Upper lobe of right lung (tissue), 1 donor: ENCODE results near the gene APOLD1. TPM values are rescaled to one million over a fixed set of nuclear protein-coding genes. Genes with fewer than 3 reads are reported as not detected.

ENCODE experiments used
- ATAC-seq: fragments of 200-7000 bp; cut with Tn5 transposase; one replicate; pipeline ENCODE4 v1.9.1; 2020; ENCODE audit warnings: mild to moderate bottlenecking, moderate library complexity
- DNase-seq: peaks from one replicate; pipeline ENCODE4 v3.0.0-alpha.2; 2020
- H3K27ac ChIP-seq: fragments of 200-600 bp; one replicate; pipeline ENCODE4 v1.8.0; 2022
- H3K27me3 ChIP-seq: fragments of 200-600 bp; one replicate; pipeline ENCODE4 v1.8.0; 2022; ENCODE audit warnings: mild to moderate bottlenecking
- H3K36me3 ChIP-seq: fragments of 200-600 bp; one replicate; pipeline ENCODE4 v1.8.0; 2022
- H3K4me1 ChIP-seq: fragments of 200-600 bp; one replicate; pipeline ENCODE4 v1.8.0; 2022
- H3K4me3 ChIP-seq: fragments of 200-600 bp; one replicate; pipeline ENCODE4 v1.8.0; 2022; ENCODE audit warnings: mild to moderate bottlenecking
- H3K9me3 ChIP-seq: fragments of 200-600 bp; one replicate; pipeline ENCODE4 v1.8.0; 2022
- CTCF ChIP-seq: fragments of 200-600 bp; IDR thresholded peaks from one replicate; pipeline ENCODE4 v1.8.0; 2022; ENCODE audit warnings: antibody characterized with exemption
- intact Hi-C: fragments of 100-400 bp; cut with DNase I; formaldehyde crosslinking; loops from one replicate; pipeline ENCODE4 v1.11.0; 2022
- total RNA-seq: library from RNA; stranded (reverse); fragmentation: NEBNext Ultra II Directional; extraction: Animal tissue kit (Norgen Biotek cat#: 25700); gene quantifications from one replicate; pipeline ENCODE4 v1.2.1, GENCODE V29; 2021
- donor health status: DM: no; HTN: yes; CAD: no; lungs with severe emphysema.

APOLD1 gene
- total RNA-seq, 1 donor from 2014 or later: 14.4 TPM

- ATAC-seq: no peak
- TF ChIP-seq CTCF: no peak
- Histone ChIP-seq H3K27ac (peak overlapping the region; percentile 84), H3K27me3 (no peaks in the 10 kb centered on the region), H3K4me3 (peak overlapping the region; percentile 94), H3K9me3 (no peaks in the 10 kb centered on the region), H3K4me1 (peaks cover 40% of the 10 kb centered on the region), H3K36me3 (peaks cover 16% of the 10 kb centered on the region)
- intact Hi-C loops: no loop called here
- no peak for DNase-seq
Measured at GRCh38 chr12:12812618-12813119, 27.2 kb downstream of the APOLD1 start.

GRCh38 chr12:12813120-12814101 lies 28.0 kb downstream of the APOLD1 start, which contains the start of gene DDX47:
DDX47 (plus strand) TSS chr12:12813346; CDS start chr12:12813368, 22 bp downstream.
- ATAC-seq (peak; percentile 100), DNase-seq (peak; percentile 97)
- H3K36me3 ChIP-seq: peaks cover 16% of the 10 kb centered on the region
- H3K9me3 ChIP-seq: no peaks in the 10 kb centered on the region
- intact Hi-C loops: no loop called here
- H3K4me1 ChIP-seq: peaks cover 37% of the 10 kb centered on the region
- peak within 1 kb of the TSS; percentile 94 for H3K4me3 ChIP-seq
- H3K27me3 ChIP-seq: no peaks in the 10 kb centered on the region
- TF ChIP-seq CTCF: peak; percentile 97
- peak within 1 kb of the TSS; percentile 84 for H3K27ac ChIP-seq

DNA sequence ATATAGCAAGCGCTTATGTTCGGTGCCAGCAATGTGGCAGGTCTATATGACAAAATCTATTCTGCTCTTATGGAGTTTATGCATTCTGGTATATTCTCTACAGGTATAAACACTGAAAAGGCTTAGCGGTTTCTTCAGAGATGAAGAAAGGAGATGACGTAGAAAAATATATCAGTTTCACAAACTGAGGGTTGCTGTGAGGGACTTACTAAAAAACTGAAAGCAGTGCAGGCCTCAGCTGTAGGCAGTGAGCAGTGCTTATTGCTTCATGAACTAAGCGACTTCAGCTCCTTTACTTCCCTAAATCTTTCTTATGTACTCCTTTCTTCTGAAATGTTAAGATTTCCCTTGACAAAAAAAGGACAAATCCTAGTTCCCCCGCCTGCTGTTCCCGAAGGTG lies 32.2 kb downstream of the APOLD1 start:
- no peak overlapping the region for H3K27ac ChIP-seq
- no peak for TF ChIP-seq CTCF
- intact Hi-C loops: no loop called here
- DNase-seq (no peak), ATAC-seq (no peak)
- no peaks in the 10 kb centered on the region for H3K27me3 ChIP-seq
- peaks cover 38% of the 10 kb centered on the region for H3K36me3 ChIP-seq
- H3K9me3 ChIP-seq: no peaks in the 10 kb centered on the region
- no peak overlapping the region for H3K4me3 ChIP-seq
- H3K4me1 ChIP-seq: peaks cover 39% of the 10 kb centered on the region

DNA sequence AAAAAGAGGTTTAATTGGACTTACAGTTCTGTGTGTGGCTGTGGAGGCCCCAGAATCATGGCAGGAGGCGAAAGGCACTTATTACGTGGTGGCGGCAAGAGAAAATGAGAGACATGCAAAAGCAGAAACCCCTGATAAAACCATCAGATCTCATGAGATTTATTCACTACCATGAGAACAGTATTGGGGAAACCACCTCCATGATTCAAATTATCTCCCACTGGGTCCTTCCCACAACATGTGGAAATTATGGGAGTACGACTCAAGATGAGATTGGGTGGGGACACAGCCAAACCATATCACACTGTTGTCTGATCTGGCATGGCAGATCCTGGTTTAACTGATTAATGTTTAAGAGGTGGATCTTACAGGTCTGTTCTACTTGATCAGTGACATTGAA lies 33.2 kb downstream of the APOLD1 start:
- H3K4me1 ChIP-seq: peaks cover 38% of the 10 kb centered on the region
- no peak for ATAC-seq
- intact Hi-C loops: no loop called here

GRCh38 chr12:12819221-12819620 lies 33.8 kb downstream of the APOLD1 start:
- Histone ChIP-seq H3K9me3 (no peaks in the 10 kb centered on the region), H3K4me3 (no peak overlapping the region), H3K4me1 (peaks cover 33% of the 10 kb centered on the region), H3K27ac (peak overlapping the region; percentile 49), H3K27me3 (no peaks in the 10 kb centered on the region), H3K36me3 (peaks cover 54% of the 10 kb centered on the region)
- no peak for DNase-seq
- intact Hi-C loops: no loop called here
- TF ChIP-seq CTCF: no peak
- ATAC-seq: no peak

More for the DNA sequence above, 33.2 kb downstream of the APOLD1 start:
- Histone ChIP-seq H3K36me3 (peaks cover 49% of the 10 kb centered on the region), H3K27ac (no peak overlapping the region), H3K4me3 (no peak overlapping the region), H3K9me3 (no peaks in the 10 kb centered on the region), H3K27me3 (no peaks in the 10 kb centered on the region)
- no peak for TF ChIP-seq CTCF
- no peak for DNase-seq
